Esophagus muscularis mucosa (tissue), 4 donors: ENCODE results near the gene PHACTR1. TPM values are rescaled to one million over a fixed set of nuclear protein-coding genes. Genes with fewer than 3 reads are reported as not detected.

Source experiments
- DNase-seq: peaks from one replicate; pipeline ENCODE4 v3.0.0-alpha.2; 2017; ENCODE audit errors: extremely low spot score
- H3K27ac ChIP-seq, 4 donors: fragments of 200-600 bp; sonication (generic); replicated peaks in 1 of 4; 1 replicate in 3 of 4; 2 replicates in 1 of 4; pipeline ENCODE4 v1.5.1; 2016 to 2019; ENCODE audit warnings: mild to moderate bottlenecking in 1 of 4
- H3K27me3 ChIP-seq, 4 donors: fragments of 200-600 bp; sonication (generic); one replicate each; pipeline versions ENCODE4 v1.5.1 to v1.6.0; 2016 to 2019
- H3K36me3 ChIP-seq, 4 donors: fragments of 200-600 bp; sonication (generic); one replicate each; pipeline ENCODE4 v1.5.1; 2016 to 2019
- H3K4me1 ChIP-seq, 4 donors: fragments of 200-600 bp; sonication (generic); one replicate each; pipeline ENCODE4 v1.5.1; 2016 to 2019
- H3K4me3 ChIP-seq, 4 donors: fragments of 200-600 bp; sonication (generic); 1 replicate in 2 of 4; 2 replicates in 2 of 4; pipeline ENCODE4 v1.5.1; 2016 to 2019; ENCODE audit warnings: mild to moderate bottlenecking in 4 of 4, moderate library complexity in 1 of 4
- H3K9me3 ChIP-seq, 4 donors: fragments of 200-600 bp; sonication (generic); 1 replicate in 3 of 4; 2 replicates in 1 of 4; pipeline ENCODE4 v1.5.1; 2016 to 2019
- EP300 ChIP-seq: sonication (generic); formaldehyde crosslinking; IDR thresholded peaks from one replicate; pipeline ENCODE4 v1.6.1; 2017; ENCODE audit warnings: antibody characterized with exemption
- POLR2A ChIP-seq: fragments of 450-650 bp; IDR thresholded peaks from one replicate; pipeline ENCODE4 v1.6.1; 2017; ENCODE audit warnings: antibody characterized with exemption, moderate library complexity, mild to moderate bottlenecking, low read depth
- POLR2AphosphoS5 ChIP-seq, 2 donors: sonication (generic); formaldehyde crosslinking; IDR thresholded peaks; one replicate each; pipeline ENCODE4 v1.6.1; 2017; ENCODE audit warnings: antibody characterized with exemption in 2 of 2
- WGBS: methylation state at CpG from one replicate; pipeline ENCODE4 v1.1.5; 2018; 5-methylcytosine and 5-hydroxymethylcytosine counted together
- intact Hi-C: fragments of 100-400 bp; cut with DNase I; formaldehyde crosslinking; loops from one replicate; pipeline ENCODE4 v1.15.1; 2023
- total RNA-seq, 4 donors: library from RNA; depleted of rRNA; stranded (reverse); fragments of >200 nt; gene quantifications; one replicate each; pipeline versions ENCODE4 v1.1.0 to v1.2.1, GENCODE V29; 2016
- TF ChIP-seq, protein P1 (sequence below), 3 experiments: fragments of 200-600 bp in 2 of 3; fragments of 450-650 bp in 1 of 3; sonication (generic) in 2 of 3; IDR thresholded peaks; one replicate each; pipeline ENCODE4 v1.5.1; 2017 to 2019; ENCODE audit warnings: antibody characterized with exemption in 3 of 3, mild to moderate bottlenecking in 2 of 3, moderate library complexity in 1 of 3

The PHACTR1 gene
- total RNA-seq, 4 donors from 2014 or later: 0.83 to 4.2 (median 3.1) TPM

- peaks cover 19 to 23% (median 21%) of the 10 kb centered on the region in 4 donors for H3K4me1 ChIP-seq
- peaks cover 0 to 51% (median 16%) of the 10 kb centered on the region in 4 donors for H3K27me3 ChIP-seq
- intact Hi-C loops: no loop called here
Measured at GRCh38 chr6:13009461-13009860, 292.9 kb downstream of the PHACTR1 start.

DNA sequence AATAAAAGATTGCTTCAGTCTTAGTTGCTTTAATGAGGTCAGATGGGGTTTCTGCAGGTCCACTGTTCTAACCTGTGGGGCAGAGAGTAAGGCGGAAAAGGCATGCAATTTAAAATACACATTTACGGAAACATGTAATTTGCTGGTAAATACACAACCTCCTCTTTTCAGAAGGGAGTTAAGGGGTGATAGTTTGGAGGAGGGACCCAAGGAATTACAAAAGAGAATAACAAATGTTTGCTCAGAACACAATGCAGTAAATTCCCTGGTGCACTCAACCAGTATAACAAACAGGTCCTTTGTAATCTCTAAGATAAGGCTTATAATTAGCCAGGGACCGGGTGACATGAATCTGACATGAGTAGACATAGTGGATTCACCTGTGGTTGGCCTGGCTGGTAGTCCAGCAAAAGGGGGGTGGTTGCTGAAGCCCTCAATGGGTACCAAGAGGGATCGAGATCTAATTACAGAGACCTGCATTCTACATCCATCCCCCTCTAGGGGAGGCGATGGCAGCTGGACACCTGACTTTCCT is 295.1 kb downstream of the PHACTR1 start:
- no peaks in the 10 kb centered on the region for H3K36me3 ChIP-seq
- no peak overlapping the region for H3K4me3 ChIP-seq
- no peak overlapping the region for H3K27ac ChIP-seq
- peak; percentile 81 for DNase-seq
- TF ChIP-seq POLR2A (no peak), POLR2AphosphoS5 (IDR thresholded peaks at IDR 0.05) (no peak), EP300 (no peak)
- TF ChIP-seq, protein P1, sequence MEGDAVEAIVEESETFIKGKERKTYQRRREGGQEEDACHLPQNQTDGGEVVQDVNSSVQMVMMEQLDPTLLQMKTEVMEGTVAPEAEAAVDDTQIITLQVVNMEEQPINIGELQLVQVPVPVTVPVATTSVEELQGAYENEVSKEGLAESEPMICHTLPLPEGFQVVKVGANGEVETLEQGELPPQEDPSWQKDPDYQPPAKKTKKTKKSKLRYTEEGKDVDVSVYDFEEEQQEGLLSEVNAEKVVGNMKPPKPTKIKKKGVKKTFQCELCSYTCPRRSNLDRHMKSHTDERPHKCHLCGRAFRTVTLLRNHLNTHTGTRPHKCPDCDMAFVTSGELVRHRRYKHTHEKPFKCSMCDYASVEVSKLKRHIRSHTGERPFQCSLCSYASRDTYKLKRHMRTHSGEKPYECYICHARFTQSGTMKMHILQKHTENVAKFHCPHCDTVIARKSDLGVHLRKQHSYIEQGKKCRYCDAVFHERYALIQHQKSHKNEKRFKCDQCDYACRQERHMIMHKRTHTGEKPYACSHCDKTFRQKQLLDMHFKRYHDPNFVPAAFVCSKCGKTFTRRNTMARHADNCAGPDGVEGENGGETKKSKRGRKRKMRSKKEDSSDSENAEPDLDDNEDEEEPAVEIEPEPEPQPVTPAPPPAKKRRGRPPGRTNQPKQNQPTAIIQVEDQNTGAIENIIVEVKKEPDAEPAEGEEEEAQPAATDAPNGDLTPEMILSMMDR (IDR thresholded peaks at IDR 0.05): no peak
- peaks cover 0 to 63% (median 22%) of the 10 kb centered on the region in 4 donors for H3K27me3 ChIP-seq
- H3K9me3 ChIP-seq: no peaks in the 10 kb centered on the region
- 80% methylated on average over 5 of the region's 5 CpGs for WGBS
- H3K4me1 ChIP-seq: peaks cover 24 to 31% (median 25%) of the 10 kb centered on the region in 4 donors
- intact Hi-C loops: no loop called here

More at GRCh38 chr6:13009461-13009860, 292.9 kb downstream of the PHACTR1 start:
- Histone ChIP-seq H3K36me3 (no peaks in the 10 kb centered on the region), H3K9me3 (no peaks in the 10 kb centered on the region), H3K4me3 (no peak overlapping the region), H3K27ac (no peak overlapping the region)
- no peak for DNase-seq
- TF ChIP-seq POLR2AphosphoS5 (IDR thresholded peaks at IDR 0.05) (no peak), EP300 (no peak), POLR2A (no peak)
- TF ChIP-seq, protein P1 (IDR thresholded peaks at IDR 0.05): no peak
- WGBS: 91% methylated on average over 2 of the region's 2 CpGs

GRCh38 chr6:13012296-13012695 is 295.7 kb downstream of the PHACTR1 start:
- DNase-seq: no peak
- H3K9me3 ChIP-seq: no peaks in the 10 kb centered on the region
- H3K27ac ChIP-seq: no peak overlapping the region
- peaks cover 24 to 31% (median 25%) of the 10 kb centered on the region in 4 donors for H3K4me1 ChIP-seq
- no peaks in the 10 kb centered on the region for H3K36me3 ChIP-seq
- peaks cover 0 to 63% (median 22%) of the 10 kb centered on the region in 4 donors for H3K27me3 ChIP-seq
- H3K4me3 ChIP-seq: no peak overlapping the region
- TF ChIP-seq, protein P1 (IDR thresholded peaks at IDR 0.05): no peak
- TF ChIP-seq POLR2A (no peak), EP300 (no peak), POLR2AphosphoS5 (IDR thresholded peaks at IDR 0.05) (no peak)
- 77% methylated on average over 1 of the region's 1 CpG for WGBS
- intact Hi-C loops: no loop called here

DNA sequence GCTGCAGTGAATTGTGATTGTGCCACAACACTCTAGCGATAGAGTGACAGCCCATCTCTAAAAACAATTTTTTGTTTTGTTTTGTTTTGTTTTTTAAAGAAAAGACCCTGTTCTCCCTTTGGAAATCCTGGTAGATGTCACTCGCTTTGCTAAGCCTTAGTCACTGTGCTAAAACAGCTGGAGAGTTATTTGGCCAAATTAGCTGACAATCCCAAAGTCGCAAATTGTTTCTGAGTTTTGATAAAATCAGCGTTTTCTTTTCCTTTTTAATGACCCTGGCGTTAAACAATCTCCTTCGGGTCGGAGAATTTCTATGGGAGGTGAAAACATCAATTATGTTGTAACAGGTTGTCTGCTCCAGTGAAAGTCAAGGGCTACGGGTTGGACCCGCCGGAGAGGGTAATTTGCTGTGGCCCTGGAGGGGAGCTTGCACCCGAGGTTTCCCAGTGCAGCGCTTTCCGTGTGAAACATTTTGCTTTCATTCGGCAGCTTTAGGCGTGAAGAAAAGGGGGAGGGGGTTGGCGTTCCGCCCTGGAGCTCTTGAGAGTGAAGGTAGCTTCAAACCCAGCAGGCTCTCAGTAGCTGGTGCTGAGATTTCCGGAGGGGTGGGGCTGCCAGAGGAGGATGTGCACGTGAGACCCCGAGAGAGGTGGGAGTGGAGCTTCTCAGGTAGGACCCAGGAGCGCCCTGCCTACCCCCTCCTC is 296.6 kb downstream of the PHACTR1 start:
- H3K4me1 ChIP-seq: peaks cover 20 to 31% (median 24%) of the 10 kb centered on the region in 4 donors
- DNase-seq: peak; percentile 86
- no peaks in the 10 kb centered on the region for H3K9me3 ChIP-seq
- WGBS: 15% methylated on average over 20 of the region's 21 CpGs
- peaks cover 0 to 63% (median 22%) of the 10 kb centered on the region in 4 donors for H3K27me3 ChIP-seq
- no peak overlapping the region for H3K27ac ChIP-seq
- intact Hi-C loops: no loop called here
- TF ChIP-seq EP300 (no peak), POLR2A (no peak), POLR2AphosphoS5 (IDR thresholded peaks at IDR 0.05) (no peak)
- TF ChIP-seq, protein P1 (IDR thresholded peaks at IDR 0.05): no peak
- H3K36me3 ChIP-seq: no peaks in the 10 kb centered on the region
- H3K4me3 ChIP-seq: peak overlapping the region; percentile 52 to 62 (median 52)
